Loucy (cell line): ENCODE results near the gene SLC30A2.

Source experiments
- EZH2phosphoT487 ChIP-seq: fragments of 200-600 bp; IDR thresholded peaks from 2 replicates; pipeline ENCODE4 v1.6.1; 2018; ENCODE audit warnings: antibody characterized with exemption, mild to moderate bottlenecking, moderate library complexity, borderline replicate concordance
- TF ChIP-seq, protein P1 (sequence below): fragments of 200-600 bp; sonication (generic); conservative IDR thresholded peaks from 2 replicates; pipeline ENCODE4 v1.5.1; 2014; ENCODE audit warnings: mild to moderate bottlenecking, antibody characterized with exemption, low read length

GRCh38 chr1:26012864-26013263, 33.1 kb downstream of the SLC30A2 start:
- TF ChIP-seq, protein P1, sequence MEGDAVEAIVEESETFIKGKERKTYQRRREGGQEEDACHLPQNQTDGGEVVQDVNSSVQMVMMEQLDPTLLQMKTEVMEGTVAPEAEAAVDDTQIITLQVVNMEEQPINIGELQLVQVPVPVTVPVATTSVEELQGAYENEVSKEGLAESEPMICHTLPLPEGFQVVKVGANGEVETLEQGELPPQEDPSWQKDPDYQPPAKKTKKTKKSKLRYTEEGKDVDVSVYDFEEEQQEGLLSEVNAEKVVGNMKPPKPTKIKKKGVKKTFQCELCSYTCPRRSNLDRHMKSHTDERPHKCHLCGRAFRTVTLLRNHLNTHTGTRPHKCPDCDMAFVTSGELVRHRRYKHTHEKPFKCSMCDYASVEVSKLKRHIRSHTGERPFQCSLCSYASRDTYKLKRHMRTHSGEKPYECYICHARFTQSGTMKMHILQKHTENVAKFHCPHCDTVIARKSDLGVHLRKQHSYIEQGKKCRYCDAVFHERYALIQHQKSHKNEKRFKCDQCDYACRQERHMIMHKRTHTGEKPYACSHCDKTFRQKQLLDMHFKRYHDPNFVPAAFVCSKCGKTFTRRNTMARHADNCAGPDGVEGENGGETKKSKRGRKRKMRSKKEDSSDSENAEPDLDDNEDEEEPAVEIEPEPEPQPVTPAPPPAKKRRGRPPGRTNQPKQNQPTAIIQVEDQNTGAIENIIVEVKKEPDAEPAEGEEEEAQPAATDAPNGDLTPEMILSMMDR: no peak
- no peak for TF ChIP-seq EZH2phosphoT487
